Type B pancreatic cell (in vitro differentiated cells): ENCODE measurements around the gene S100P. TPM values are rescaled to one million over a fixed set of nuclear protein-coding genes. Genes with fewer than 3 reads are reported as not detected.

ENCODE experiments used
- DNase-seq: peaks from one replicate; pipeline ENCODE4 v3.0.0; 2021; ENCODE audit warnings: mixed read lengths; ENCODE audit not compliant: unreplicated experiment; ENCODE audit errors: extremely low spot score
- H3K27ac Mint-ChIP-seq: 2 replicates; pipeline ENCODE4 v1.8.0; 2021; ENCODE audit warnings: mild to moderate bottlenecking, mixed read lengths
- H3K27me3 Mint-ChIP-seq: 2 replicates; pipeline ENCODE4 v1.8.0; 2021; ENCODE audit warnings: mixed read lengths
- H3K36me3 Mint-ChIP-seq: 2 replicates; pipeline ENCODE4 v1.8.0; 2021; ENCODE audit warnings: mixed read lengths
- H3K4me1 Mint-ChIP-seq: one replicate; pipeline ENCODE4 v1.8.0; 2021; ENCODE audit warnings: mixed read lengths; ENCODE audit not compliant: unreplicated experiment
- H3K4me3 Mint-ChIP-seq: 2 replicates; pipeline ENCODE4 v1.8.0; 2021; ENCODE audit warnings: mild to moderate bottlenecking, mixed read lengths
- H3K9me3 Mint-ChIP-seq: 2 replicates; pipeline ENCODE4 v1.8.0; 2021; ENCODE audit warnings: mixed read lengths
- CTCF ChIP-seq: fragments of 200-600 bp; sonication (generic); conservative IDR thresholded peaks from 2 replicates; pipeline ENCODE4 v1.5.0; 2021; ENCODE audit warnings: antibody characterized with exemption, mild to moderate bottlenecking
- total RNA-seq: library from RNA; stranded (reverse); gene quantifications from 2 replicates; pipeline ENCODE4 v1.2.1, GENCODE V29; 2021; ENCODE audit warnings: low replicate concordance

Gene S100P
- total RNA-seq, 1 donor from 2014 or later = 80.8 TPM

- no peaks in the 10 kb centered on the region for H3K4me1 Mint-ChIP-seq
- peaks cover 23% of the 10 kb centered on the region for H3K27me3 Mint-ChIP-seq
- no peak for DNase-seq
- H3K36me3 Mint-ChIP-seq = no peaks in the 10 kb centered on the region
- H3K27ac Mint-ChIP-seq = no peak overlapping the region
- no peak overlapping the region for H3K4me3 Mint-ChIP-seq
- no peaks in the 10 kb centered on the region for H3K9me3 Mint-ChIP-seq
- no peak for TF ChIP-seq CTCF
Observed at GRCh38 chr4:6660430-6660829, 33.2 kb upstream of the S100P start.

- Mint-ChIP-seq H3K4me1 (no peaks in the 10 kb centered on the region), H3K36me3 (no peaks in the 10 kb centered on the region), H3K27ac (no peak overlapping the region), H3K27me3 (peaks cover 23% of the 10 kb centered on the region), H3K9me3 (no peaks in the 10 kb centered on the region), H3K4me3 (no peak overlapping the region)
- no peak for TF ChIP-seq CTCF
- DNase-seq = no peak
Observed at GRCh38 chr4:6662591-6662990, 31.1 kb upstream of the S100P start.

- Mint-ChIP-seq H3K27me3 (peaks cover 20% of the 10 kb centered on the region), H3K27ac (no peak overlapping the region), H3K4me3 (no peak overlapping the region), H3K9me3 (no peaks in the 10 kb centered on the region), H3K36me3 (no peaks in the 10 kb centered on the region), H3K4me1 (no peaks in the 10 kb centered on the region)
- DNase-seq = no peak
- TF ChIP-seq CTCF = no peak
Observed at GRCh38 chr4:6663596-6664393, 29.9 kb upstream of the S100P start.

GRCh38 chr4:6665320-6665654, 28.4 kb upstream of the S100P start:
- Mint-ChIP-seq H3K4me1 (no peaks in the 10 kb centered on the region), H3K27me3 (peaks cover 9% of the 10 kb centered on the region), H3K9me3 (no peaks in the 10 kb centered on the region), H3K27ac (no peak overlapping the region), H3K4me3 (no peak overlapping the region), H3K36me3 (no peaks in the 10 kb centered on the region)
- TF ChIP-seq CTCF = no peak
- DNase-seq = no peak

GRCh38 chr4:6668391-6668790, 25.3 kb upstream of the S100P start:
- TF ChIP-seq CTCF = no peak
- DNase-seq = no peak
- Mint-ChIP-seq H3K9me3 (no peaks in the 10 kb centered on the region), H3K27me3 (no peaks in the 10 kb centered on the region), H3K36me3 (peaks cover 4% of the 10 kb centered on the region), H3K4me3 (no peak overlapping the region), H3K4me1 (peaks cover 2% of the 10 kb centered on the region), H3K27ac (no peak overlapping the region)
